Measurements from ENCODE around the gene WASF3. TPM values are rescaled to one million over a fixed set of nuclear protein-coding genes. Genes with fewer than 3 reads are reported as not detected.

WASF3 gene
- 26.2 and 26.8 TPM in 2 replicates for total RNA-seq

DNA sequence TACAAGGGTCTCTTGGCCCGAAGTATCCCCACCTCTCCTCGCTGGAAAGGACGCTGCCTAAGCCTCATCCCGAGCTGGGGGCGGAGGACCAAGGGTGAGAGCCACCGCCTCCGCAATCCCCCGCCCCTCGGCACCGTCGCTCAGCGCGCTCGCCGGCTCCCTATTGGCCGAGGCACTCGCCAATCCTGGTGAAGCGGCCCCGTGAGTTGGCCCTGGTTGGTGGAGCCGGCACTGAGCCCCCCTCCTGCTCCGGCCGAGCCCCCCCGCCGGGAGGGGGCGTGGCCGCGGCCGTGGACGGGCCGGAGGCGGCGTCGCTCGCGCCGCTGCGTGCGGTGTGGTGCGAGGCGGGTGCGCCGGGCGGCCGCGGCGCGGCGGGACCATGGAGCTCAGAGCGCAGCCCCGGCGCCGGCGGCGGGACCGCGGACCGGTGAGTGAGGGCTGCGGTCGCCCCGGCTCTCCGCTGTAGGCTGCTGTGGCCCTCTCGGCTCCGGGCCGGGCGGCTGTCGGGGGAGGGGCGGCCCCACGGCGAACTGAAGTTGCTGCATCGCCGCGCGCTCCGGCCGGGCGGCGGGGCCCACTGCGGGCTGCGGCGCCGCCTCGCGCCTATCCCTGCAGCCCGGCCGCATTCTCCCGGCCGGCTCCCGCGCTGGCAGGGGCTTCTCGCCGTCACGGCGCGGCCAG is at the start of gene WASF3:
Gene WASF3, plus strand, starts transcription at position 291 of the 681 bp plus-strand sequence. CDS start 84,588 bp downstream, outside the sequence.

Other genes starting within 250 kb of the WASF3 start
- gene GPR12, start 203.1 kb downstream of the WASF3 start, total RNA-seq = not detected in 2 replicates